SK-N-SH (cell line): ENCODE measurements around the gene HAUS3. TPM values are rescaled to one million over a fixed set of nuclear protein-coding genes. Genes with fewer than 3 reads are reported as not detected.
A peak's percentile ranks its signal among the peaks of the same experiment; 100 is the strongest.

Source experiments
- CTCF ChIA-PET: fragments of 300-600, 350-600 bp; formaldehyde crosslinking; extraction: SDS; loops from one replicate; lab custom pipeline; 2021; lab: Yijun Ruan, JAX
- POLR2A ChIA-PET: fragments of 350-600 bp; sonication (Branson Sonifier 250); formaldehyde crosslinking; extraction: SDS; loops from one replicate; lab custom pipeline; 2020; ENCODE audit warnings: antibody characterized with exemption, inconsistent platforms; lab: Yijun Ruan, JAX
- DNase-seq: peaks from one replicate; pipeline ENCODE4 v3.0.0; 2012
- H2AFZ ChIP-seq: fragments of 200-600 bp; sonication (generic); 2 replicates; pipeline ENCODE4 v1.8.1; 2016; ENCODE audit warnings: antibody characterized with exemption, mild to moderate bottlenecking, low read depth
- H3F3A ChIP-seq: fragments of 200-600 bp; sonication (generic); replicated peaks from 2 replicates; pipeline ENCODE3; 2016; ENCODE audit warnings: antibody characterized with exemption, mild to moderate bottlenecking; ENCODE audit not compliant: insufficient read depth
- H3K27ac ChIP-seq, 2 experiments: fragments of 200-500 bp in 1 of 2; fragments of 200-600 bp in 1 of 2; sonication (Bioruptor generic) in 1 of 2; sonication (generic), shearing (Covaris generic) in 1 of 2; 2 replicates each; pipeline versions ENCODE4 v1.5.1 to v1.6.1; 2014 to 2016; ENCODE audit warnings: low read depth in 2 of 2, inconsistent platforms in 1 of 2, low read length in 1 of 2, mild to moderate bottlenecking in 1 of 2, mixed read lengths in 1 of 2
- H3K27me3 ChIP-seq: fragments of 200-600 bp; sonication (generic), shearing (Covaris generic); 2 replicates; pipeline ENCODE4 v1.6.1; 2016; ENCODE audit warnings: mixed run types; ENCODE audit not compliant: insufficient read depth
- H3K36me3 ChIP-seq, 2 experiments: fragments of 200-500 bp in 1 of 2; fragments of 200-600 bp in 1 of 2; sonication (Bioruptor generic) in 1 of 2; sonication (generic) in 1 of 2; replicated peaks in 1 of 2; 2 replicates each; pipeline versions ENCODE3 to v1.5.1; 2014 to 2016; ENCODE audit warnings: low read length in 1 of 2, mild to moderate bottlenecking in 1 of 2; ENCODE audit not compliant: insufficient read depth in 2 of 2, control insufficient read depth in 1 of 2
- H3K4me1 ChIP-seq, 2 experiments: fragments of 200-500 bp in 1 of 2; fragments of 200-600 bp in 1 of 2; sonication (Bioruptor generic) in 1 of 2; sonication (generic), shearing (Covaris generic) in 1 of 2; 2 replicates each; pipeline versions ENCODE4 v1.5.1 to v1.6.1; 2014 to 2016; ENCODE audit warnings: low read depth in 1 of 2, low read length in 1 of 2, mixed run types in 1 of 2; ENCODE audit not compliant: insufficient read depth in 2 of 2, control insufficient read depth in 1 of 2
- H3K4me2 ChIP-seq: fragments of 200-600 bp; sonication (generic), shearing (Covaris generic); 2 replicates; pipeline ENCODE4 v1.6.1; 2017; ENCODE audit warnings: mixed run types
- H3K4me3 ChIP-seq, 2 experiments: fragments of 200-500 bp in 1 of 2; fragments of 200-600 bp in 1 of 2; sonication (Bioruptor generic) in 1 of 2; sonication (generic), shearing (Covaris generic) in 1 of 2; 2 replicates each; pipeline versions ENCODE4 v1.5.1 to v1.8.1; 2014 to 2016; ENCODE audit warnings: low read depth in 2 of 2, inconsistent platforms in 1 of 2, low read length in 1 of 2, mild to moderate bottlenecking in 1 of 2, mixed read lengths in 1 of 2, moderate library complexity in 1 of 2
- H3K79me2 ChIP-seq: fragments of 200-600 bp; sonication (generic); 2 replicates; pipeline ENCODE4 v1.8.1; 2017; ENCODE audit warnings: mild to moderate bottlenecking; ENCODE audit not compliant: insufficient read depth
- H3K9ac ChIP-seq: fragments of 200-600 bp; sonication (generic); 2 replicates; pipeline ENCODE4 v1.6.1; 2017; ENCODE audit warnings: mixed run types
- H3K9me2 ChIP-seq: fragments of 200-600 bp; sonication (generic); 2 replicates; pipeline ENCODE4 v1.6.1; 2017; ENCODE audit warnings: mixed run types
- H3K9me3 ChIP-seq: fragments of 200-600 bp; sonication (generic); 2 replicates; pipeline ENCODE4 v1.6.1; 2017; ENCODE audit warnings: mixed run types, mild to moderate bottlenecking, moderate library complexity
- H4K20me1 ChIP-seq: fragments of 200-600 bp; sonication (generic); 2 replicates; pipeline ENCODE4 v1.6.1; 2017; ENCODE audit warnings: mild to moderate bottlenecking, mixed run types; ENCODE audit not compliant: insufficient read depth
- ELF1 ChIP-seq: IDR thresholded peaks from 2 replicates; pipeline ENCODE4 v1.4.0; 2012
- EP300 ChIP-seq, 2 experiments: IDR thresholded peaks; 2 replicates each; pipeline versions ENCODE4 v1.4.0 to v1.6.1; 2012; ENCODE audit warnings: borderline replicate concordance in 1 of 2, low read depth in 1 of 2, low read length in 1 of 2
- EZH2phosphoT487 ChIP-seq: fragments of 200-600 bp; sonication (generic); IDR thresholded peaks from 2 replicates; pipeline ENCODE4 v1.6.1; 2017; ENCODE audit warnings: low read depth, mixed run types, mild to moderate bottlenecking, antibody characterized with exemption, moderate library complexity, borderline replicate concordance
- FOSL2 ChIP-seq: IDR thresholded peaks from 2 replicates; pipeline ENCODE4 v1.4.0; 2012; ENCODE audit warnings: low read depth, mild to moderate bottlenecking, moderate library complexity, borderline replicate concordance
- FOXM1 ChIP-seq: IDR thresholded peaks from 2 replicates; pipeline ENCODE4 v1.4.0; 2012; ENCODE audit warnings: low read depth, mild to moderate bottlenecking
- GABPA ChIP-seq: IDR thresholded peaks from 2 replicates; pipeline ENCODE4 v1.4.0; 2012; ENCODE audit warnings: low read depth, mild to moderate bottlenecking
- JUND ChIP-seq: IDR thresholded peaks from 2 replicates; pipeline ENCODE4 v1.4.0; 2012
- MXI1 ChIP-seq: IDR thresholded peaks from 2 replicates; pipeline ENCODE4 v1.6.1; 2012; ENCODE audit warnings: mild to moderate bottlenecking, low read depth, low read length, improper control_type of control experiment
- RCOR1 ChIP-seq: fragments of 150-350 bp; IDR thresholded peaks from 2 replicates; pipeline ENCODE4 v1.6.1; 2017; ENCODE audit warnings: antibody characterized with exemption, low read length
- RXRA ChIP-seq: IDR thresholded peaks from 2 replicates; pipeline ENCODE4 v1.4.0; 2012; ENCODE audit warnings: low read depth, mild to moderate bottlenecking, borderline replicate concordance
- SIN3A ChIP-seq: IDR thresholded peaks from 2 replicates; pipeline ENCODE4 v1.6.1; 2012; ENCODE audit warnings: low read depth, mild to moderate bottlenecking, low read length, moderate library complexity, borderline replicate concordance
- USF1 ChIP-seq: IDR thresholded peaks from 2 replicates; pipeline ENCODE4 v1.4.0; 2012; ENCODE audit warnings: low read depth, borderline replicate concordance
- YY1 ChIP-seq: IDR thresholded peaks from 2 replicates; pipeline ENCODE4 v1.4.0; 2012; ENCODE audit warnings: low read depth, mild to moderate bottlenecking
- ZBTB33 ChIP-seq: IDR thresholded peaks from 2 replicates; pipeline ENCODE4 v1.4.0; 2012; ENCODE audit warnings: low read depth, borderline replicate concordance
- WGBS: methylation state at CpG from one replicate; pipeline ENCODE4 v1.1.6; 2017; ENCODE audit warnings: low lambda C conversion rate; 5-methylcytosine and 5-hydroxymethylcytosine counted together
- polyA plus RNA-seq, 3 experiments: library from polyadenylated mRNA; depleted of rRNA; stranded (reverse); fragments of >200 nt; gene quantifications; 2 replicates each; pipeline ENCODE4 v1.2.3, GENCODE V29; 2012
- TF ChIP-seq, protein P1 (sequence below): IDR thresholded peaks from 2 replicates; pipeline ENCODE4 v1.4.0; 2012; ENCODE audit warnings: low read depth
- TF ChIP-seq, protein P2 (sequence below): IDR thresholded peaks from 2 replicates; pipeline ENCODE4; 2012
- TF ChIP-seq, protein P3 (sequence below): fragments of 150-350 bp; IDR thresholded peaks from 2 replicates; pipeline ENCODE4 v1.6.1; 2016; ENCODE audit warnings: mild to moderate bottlenecking, low read depth, low read length

HAUS3 gene
- polyA plus RNA-seq, 1 of the 3 experiments (the other 2 are of a cell fraction) = 6.3 TPM

DNA sequence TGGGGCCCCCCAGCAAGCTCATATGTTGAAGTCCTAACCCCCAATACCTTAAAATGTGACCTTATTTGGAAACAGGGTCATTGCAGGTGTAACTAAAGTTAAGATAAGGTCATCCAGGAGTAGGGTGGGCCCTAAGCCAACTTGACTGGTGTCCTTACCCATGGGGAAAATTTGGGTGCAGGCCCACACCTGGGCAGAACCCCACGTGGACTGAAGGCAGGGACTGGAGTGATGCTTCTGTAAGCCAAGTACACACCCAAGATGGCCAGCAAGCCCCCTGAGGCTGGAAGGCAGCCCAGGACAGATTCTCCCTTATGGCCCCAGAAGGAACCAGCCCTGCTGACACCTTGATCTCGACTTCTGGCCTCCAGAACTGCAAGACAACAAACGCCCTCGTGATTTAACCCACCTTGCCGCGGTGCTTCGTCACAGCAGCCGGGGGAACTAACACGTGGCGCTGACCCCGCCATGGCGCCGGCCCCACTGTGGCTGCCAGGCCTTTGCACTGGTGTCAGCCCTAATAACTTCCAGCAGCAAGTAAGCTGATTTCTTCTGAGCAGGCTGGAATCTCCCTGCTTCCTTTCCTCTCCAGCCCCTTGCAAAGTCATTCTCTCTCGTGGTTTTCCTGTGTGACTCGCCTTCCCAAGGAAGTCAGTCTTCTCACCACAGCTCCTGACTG, 43.2 kb upstream of the HAUS3 start:
- CTCF ChIA-PET = no interaction called here
- TF ChIP-seq ELF1 (no peak), EZH2phosphoT487 (no peak), EP300 (IDR thresholded peaks at IDR 0.05; ENCODE audit: borderline replicate concordance in 1 of 2, low read depth in 1 of 2, low read length in 1 of 2) (no peak), GABPA (no peak), FOXM1 (no peak), RXRA (no peak), ZBTB33 (no peak)
- TF ChIP-seq, protein P1, sequence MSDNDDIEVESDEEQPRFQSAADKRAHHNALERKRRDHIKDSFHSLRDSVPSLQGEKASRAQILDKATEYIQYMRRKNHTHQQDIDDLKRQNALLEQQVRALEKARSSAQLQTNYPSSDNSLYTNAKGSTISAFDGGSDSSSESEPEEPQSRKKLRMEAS = no peak
- TF ChIP-seq, all 33 proteins: peak for 0
- H2AFZ ChIP-seq = no peak overlapping the region
- peak overlapping the region in 1 of 2 experiments; percentile 39; a peak in 1 of 4 replicates for H3K27ac ChIP-seq
- WGBS = 68% methylated on average over 9 of the region's 15 CpGs
- no peak overlapping the region for H3K4me2 ChIP-seq
- POLR2A ChIA-PET = interaction anchor here (1.1 kb wide), 1 partner anchor 23 kb away, joined by 3 read pairs; the partner anchor contains the start of gene MXD4
- no peaks in the 10 kb centered on the region for H3K36me3 ChIP-seq
- no peak for DNase-seq
- peaks cover 0 to 30% of the 10 kb centered on the region in 2 experiments; a peak in 1 of 4 replicates for H3K4me1 ChIP-seq
- H4K20me1 ChIP-seq = no peaks in the 10 kb centered on the region
- no peak overlapping the region for H3K9ac ChIP-seq
- H3K9me3 ChIP-seq = no peaks in the 10 kb centered on the region
- H3K9me2 ChIP-seq = no peaks in the 10 kb centered on the region
- H3K4me3 ChIP-seq = no peak overlapping the region
- H3K79me2 ChIP-seq = no peaks in the 10 kb centered on the region
- no peaks in the 10 kb centered on the region for H3K27me3 ChIP-seq
- no peaks in the 10 kb centered on the region for H3F3A ChIP-seq

DNA sequence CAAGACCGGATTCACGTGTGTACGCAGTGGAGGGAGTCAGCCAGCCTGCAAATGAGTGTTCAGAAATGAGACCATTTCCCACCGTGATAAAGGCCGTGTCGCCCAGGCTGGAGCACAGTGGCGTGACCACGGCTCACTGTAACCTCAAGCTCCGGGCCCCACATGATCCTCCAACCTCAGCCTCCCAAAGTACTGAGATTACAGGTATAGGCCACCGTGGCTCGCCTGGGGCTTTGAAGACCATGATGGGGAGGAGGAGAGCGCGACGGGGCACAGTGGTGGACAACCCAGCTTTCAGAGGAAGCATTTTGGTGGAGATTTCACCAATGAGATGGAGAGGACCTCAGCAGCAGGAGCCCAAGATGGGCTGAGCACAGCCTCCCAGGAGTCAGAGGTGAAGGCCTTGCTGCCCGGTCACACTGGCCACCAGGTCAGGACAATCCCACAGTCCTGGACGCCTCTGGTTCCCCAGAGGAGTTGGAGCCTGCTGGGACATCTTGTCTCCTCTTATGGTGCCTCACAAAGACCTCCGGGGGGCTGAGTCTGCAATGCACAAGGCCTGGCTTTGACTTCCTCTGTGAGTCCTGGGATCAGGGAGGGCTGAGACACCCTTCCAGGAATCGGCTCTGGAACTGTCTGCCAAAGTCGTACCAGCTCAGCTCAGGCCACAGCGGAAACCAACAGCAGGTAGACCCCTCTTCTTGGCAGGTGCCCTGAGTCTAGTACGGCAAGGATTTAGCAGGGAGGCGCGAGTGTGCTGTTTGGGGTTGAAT, 42.4 kb upstream of the HAUS3 start:
- H3F3A ChIP-seq = no peaks in the 10 kb centered on the region
- H3K27me3 ChIP-seq = no peaks in the 10 kb centered on the region
- H3K4me1 ChIP-seq = peaks cover 0 to 22% of the 10 kb centered on the region in 2 experiments; a peak in 1 of 4 replicates
- DNase-seq = no peak
- H3K9me3 ChIP-seq = no peaks in the 10 kb centered on the region
- no peak overlapping the region for H3K4me3 ChIP-seq
- no peaks in the 10 kb centered on the region for H4K20me1 ChIP-seq
- H3K27ac ChIP-seq = no peak overlapping the region
- POLR2A ChIA-PET = interaction anchor here (1.1 kb wide), 1 partner anchor 22 kb away, joined by 3 read pairs; the partner anchor contains the start of gene MXD4
- H2AFZ ChIP-seq = no peak overlapping the region
- CTCF ChIA-PET = no interaction called here
- H3K9me2 ChIP-seq = no peaks in the 10 kb centered on the region
- no peaks in the 10 kb centered on the region for H3K79me2 ChIP-seq
- 95% methylated on average over 13 of the region's 23 CpGs for WGBS
- no peaks in the 10 kb centered on the region for H3K36me3 ChIP-seq
- H3K9ac ChIP-seq = no peak overlapping the region
- H3K4me2 ChIP-seq = no peak overlapping the region
- TF ChIP-seq, protein P2, sequence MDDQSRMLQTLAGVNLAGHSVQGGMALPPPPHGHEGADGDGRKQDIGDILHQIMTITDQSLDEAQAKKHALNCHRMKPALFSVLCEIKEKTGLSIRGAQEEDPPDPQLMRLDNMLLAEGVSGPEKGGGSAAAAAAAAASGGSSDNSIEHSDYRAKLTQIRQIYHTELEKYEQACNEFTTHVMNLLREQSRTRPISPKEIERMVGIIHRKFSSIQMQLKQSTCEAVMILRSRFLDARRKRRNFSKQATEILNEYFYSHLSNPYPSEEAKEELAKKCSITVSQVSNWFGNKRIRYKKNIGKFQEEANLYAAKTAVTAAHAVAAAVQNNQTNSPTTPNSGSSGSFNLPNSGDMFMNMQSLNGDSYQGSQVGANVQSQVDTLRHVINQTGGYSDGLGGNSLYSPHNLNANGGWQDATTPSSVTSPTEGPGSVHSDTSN = no peak
- no peak for TF ChIP-seq RCOR1
- TF ChIP-seq SIN3A = no peak
- no peak for TF ChIP-seq EZH2phosphoT487
- no peak for TF ChIP-seq YY1
- TF ChIP-seq, protein P1 = no peak
- no peak for TF ChIP-seq FOSL2
- TF ChIP-seq, protein P3, sequence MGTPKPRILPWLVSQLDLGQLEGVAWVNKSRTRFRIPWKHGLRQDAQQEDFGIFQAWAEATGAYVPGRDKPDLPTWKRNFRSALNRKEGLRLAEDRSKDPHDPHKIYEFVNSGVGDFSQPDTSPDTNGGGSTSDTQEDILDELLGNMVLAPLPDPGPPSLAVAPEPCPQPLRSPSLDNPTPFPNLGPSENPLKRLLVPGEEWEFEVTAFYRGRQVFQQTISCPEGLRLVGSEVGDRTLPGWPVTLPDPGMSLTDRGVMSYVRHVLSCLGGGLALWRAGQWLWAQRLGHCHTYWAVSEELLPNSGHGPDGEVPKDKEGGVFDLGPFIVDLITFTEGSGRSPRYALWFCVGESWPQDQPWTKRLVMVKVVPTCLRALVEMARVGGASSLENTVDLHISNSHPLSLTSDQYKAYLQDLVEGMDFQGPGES = no peak
- TF ChIP-seq GABPA = no peak
- TF ChIP-seq MXI1 = no peak
- no peak for TF ChIP-seq JUND
- TF ChIP-seq FOXM1 = no peak
- TF ChIP-seq USF1 = no peak
